Body of pancreas (tissue), 4 donors: Measurements from ENCODE around the gene DMD. TPM values are rescaled to one million over a fixed set of nuclear protein-coding genes. Genes with fewer than 3 reads are reported as not detected.

ENCODE experiments used
- ATAC-seq: fragments of 150-250 bp; one replicate; pipeline ENCODE4 v1.9.1; 2016
- DNase-seq, 4 donors: peaks; one replicate each; pipeline ENCODE4 v3.0.0-alpha.2; 2019
- H3K27ac ChIP-seq, 4 donors: fragments of 200-600 bp; sonication (generic); 1 replicate in 3 of 4; 2 replicates in 1 of 4; pipeline versions ENCODE4 v1.5.1 to v1.6.1; 2016 to 2019; ENCODE audit warnings: mild to moderate bottlenecking in 1 of 4, mixed read lengths in 1 of 4, moderate library complexity in 1 of 4
- H3K27me3 ChIP-seq, 2 donors: fragments of 200-600 bp; sonication (generic); one replicate each; pipeline ENCODE4 v1.6.0; 2016; ENCODE audit warnings: mild to moderate bottlenecking in 1 of 2
- H3K36me3 ChIP-seq, 2 donors: fragments of 200-600 bp; sonication (generic); replicated peaks in 1 of 2; 2 replicates each; pipeline ENCODE4 v1.5.1; 2016; ENCODE audit warnings: low read depth in 2 of 2; ENCODE audit not compliant: insufficient read depth in 1 of 2
- H3K4me1 ChIP-seq: fragments of 200-600 bp; sonication (generic); one replicate; pipeline ENCODE4 v1.6.0; 2016
- H3K4me3 ChIP-seq, 2 donors: fragments of 200-600 bp; sonication (generic); 1 replicate in 1 of 2; 2 replicates in 1 of 2; pipeline ENCODE4 v1.5.1; 2016 to 2019
- H3K9me3 ChIP-seq, 3 donors: fragments of 200-600 bp; sonication (generic); 1 replicate in 2 of 3; 2 replicates in 1 of 3; pipeline ENCODE4 v1.5.1; 2016
- POLR2A ChIP-seq, 3 donors: fragments of 450-650 bp; IDR thresholded peaks; one replicate each; pipeline ENCODE4 v1.6.1; 2016; ENCODE audit warnings: antibody characterized with exemption in 3 of 3, mild to moderate bottlenecking in 2 of 3
- WGBS, 2 donors: methylation state at CpG; one replicate each; pipeline ENCODE4 v1.1.5; 2017; 5-methylcytosine and 5-hydroxymethylcytosine counted together
- intact Hi-C: fragments of 100-400 bp; cut with DNase I; formaldehyde crosslinking; loops from one replicate; pipeline ENCODE4 v1.15.1; 2023
- total RNA-seq, 2 donors: library from RNA; depleted of rRNA; stranded (reverse); fragments of >200 nt; gene quantifications; one replicate each; pipeline ENCODE4 v1.1.0, GENCODE V29; 2016
- TF ChIP-seq, protein P1 (sequence below), 7 experiments: fragments of 450-650 bp in 4 of 7; fragments of 200-600 bp in 3 of 7; sonication (generic) in 3 of 7; IDR thresholded peaks; one replicate each; pipeline ENCODE4 v1.5.1; 2016 to 2019; ENCODE audit warnings: antibody characterized with exemption in 7 of 7

DMD gene
- total RNA-seq, 2 donors from 2014 or later, result 28.5 to 38.6 TPM

DNA sequence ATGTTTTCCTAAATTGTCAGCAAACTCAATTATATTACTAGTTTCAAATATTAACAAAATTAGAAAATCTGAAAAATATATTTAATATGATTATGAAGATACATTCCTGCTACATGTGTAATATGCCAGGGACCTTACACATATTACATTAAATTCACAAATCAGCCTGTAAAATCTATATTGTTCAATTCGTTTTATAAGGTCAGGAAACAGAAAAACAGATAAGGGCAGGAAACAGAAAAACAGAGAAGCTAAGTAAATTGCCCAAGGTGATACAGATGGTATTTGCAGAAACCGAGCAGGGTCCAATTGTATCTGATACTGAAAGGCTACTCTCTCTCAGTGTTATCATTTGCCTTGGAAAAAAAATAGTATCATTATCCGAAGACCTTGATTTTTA lies 739.0 kb downstream of the DMD start:
- no peak for ATAC-seq
- no peak overlapping the region for H3K27ac ChIP-seq
- no peak overlapping the region for H3K4me3 ChIP-seq
- H3K27me3 ChIP-seq, result no peaks in the 10 kb centered on the region
- H3K36me3 ChIP-seq, result no peaks in the 10 kb centered on the region
- H3K9me3 ChIP-seq, result no peaks in the 10 kb centered on the region
- WGBS, 2 donors, result 47 to 62% methylated on average over 3 of the region's 3 CpGs
- intact Hi-C loops, result no loop called here
- DNase-seq, result no peak
- H3K4me1 ChIP-seq, result no peaks in the 10 kb centered on the region
- no peak for TF ChIP-seq POLR2A (IDR thresholded peaks at IDR 0.05)
- TF ChIP-seq, protein P1, sequence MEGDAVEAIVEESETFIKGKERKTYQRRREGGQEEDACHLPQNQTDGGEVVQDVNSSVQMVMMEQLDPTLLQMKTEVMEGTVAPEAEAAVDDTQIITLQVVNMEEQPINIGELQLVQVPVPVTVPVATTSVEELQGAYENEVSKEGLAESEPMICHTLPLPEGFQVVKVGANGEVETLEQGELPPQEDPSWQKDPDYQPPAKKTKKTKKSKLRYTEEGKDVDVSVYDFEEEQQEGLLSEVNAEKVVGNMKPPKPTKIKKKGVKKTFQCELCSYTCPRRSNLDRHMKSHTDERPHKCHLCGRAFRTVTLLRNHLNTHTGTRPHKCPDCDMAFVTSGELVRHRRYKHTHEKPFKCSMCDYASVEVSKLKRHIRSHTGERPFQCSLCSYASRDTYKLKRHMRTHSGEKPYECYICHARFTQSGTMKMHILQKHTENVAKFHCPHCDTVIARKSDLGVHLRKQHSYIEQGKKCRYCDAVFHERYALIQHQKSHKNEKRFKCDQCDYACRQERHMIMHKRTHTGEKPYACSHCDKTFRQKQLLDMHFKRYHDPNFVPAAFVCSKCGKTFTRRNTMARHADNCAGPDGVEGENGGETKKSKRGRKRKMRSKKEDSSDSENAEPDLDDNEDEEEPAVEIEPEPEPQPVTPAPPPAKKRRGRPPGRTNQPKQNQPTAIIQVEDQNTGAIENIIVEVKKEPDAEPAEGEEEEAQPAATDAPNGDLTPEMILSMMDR (IDR thresholded peaks at IDR 0.05), result no peak

DNA sequence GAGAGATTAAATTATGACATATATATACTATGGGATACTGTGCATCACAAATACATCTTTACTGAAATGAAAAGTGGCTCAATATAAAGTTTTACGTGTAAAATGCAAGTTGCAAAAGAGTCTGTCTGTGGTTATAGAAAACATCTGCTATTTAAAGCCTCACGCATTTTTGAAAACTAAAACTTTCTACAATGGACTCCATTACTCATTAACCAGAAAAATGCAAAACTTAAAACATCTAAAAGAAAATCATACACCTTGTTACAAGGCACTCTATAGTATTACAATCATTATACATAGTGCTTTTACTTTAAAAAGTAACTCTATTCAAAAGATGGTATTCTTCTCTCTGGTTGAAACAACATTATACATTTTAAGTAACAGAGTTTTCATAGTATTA lies 755.6 kb downstream of the DMD start:
- TF ChIP-seq, protein P1 (IDR thresholded peaks at IDR 0.05), result no peak
- TF ChIP-seq POLR2A (IDR thresholded peaks at IDR 0.05), result no peak
- intact Hi-C loops, result no loop called here
- whole genome bisulfite sequencing, 2 donors, result 72 to 83% methylated on average over 2 of the region's 2 CpGs

DNA sequence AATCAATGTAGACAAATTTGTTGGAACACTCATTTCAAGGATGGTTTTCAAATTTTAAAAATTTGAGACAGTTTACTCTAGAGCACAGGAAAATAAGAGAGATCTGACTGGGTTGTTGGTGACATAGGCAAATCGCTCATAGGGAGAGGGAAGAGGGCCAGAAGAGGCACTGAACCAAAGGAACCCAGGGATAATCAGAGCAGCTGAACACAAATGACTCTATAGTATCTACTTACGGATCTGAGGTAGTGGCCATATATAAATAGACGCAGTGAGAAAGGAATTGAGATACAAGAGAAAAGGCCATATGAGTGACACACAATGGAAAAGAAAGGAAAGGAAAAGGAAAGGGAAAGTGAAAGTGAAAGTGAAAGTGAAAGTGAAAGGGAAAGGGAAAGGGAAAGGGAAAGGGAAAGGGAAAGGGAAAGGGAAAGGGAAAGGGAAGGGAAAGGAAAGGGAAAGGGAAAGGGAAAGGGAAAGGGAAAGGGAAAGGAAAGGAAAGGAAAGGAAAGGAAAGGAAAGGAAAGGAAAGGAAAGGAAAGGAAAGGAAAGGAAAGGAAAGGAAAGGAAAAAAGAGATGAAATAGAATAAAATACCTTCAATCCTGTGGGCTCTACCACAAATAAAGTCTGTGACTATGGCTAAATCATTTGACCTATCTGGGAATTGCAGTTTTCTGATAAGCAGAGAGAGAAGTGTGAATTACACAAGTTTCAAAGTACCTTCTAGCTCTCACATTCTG lies 759.2 kb downstream of the DMD start:
- TF ChIP-seq POLR2A (IDR thresholded peaks at IDR 0.05), result no peak
- TF ChIP-seq, protein P1 (IDR thresholded peaks at IDR 0.05), result no peak
- H3K27ac ChIP-seq, result no peak overlapping the region
- H3K36me3 ChIP-seq, result no peaks in the 10 kb centered on the region
- 77 to 81% methylated on average over 3 of the region's 3 CpGs for WGBS, 2 donors
- no peaks in the 10 kb centered on the region for H3K4me1 ChIP-seq
- intact Hi-C loops, result no loop called here
- DNase-seq (no peak), ATAC-seq (no peak)
- no peaks in the 10 kb centered on the region for H3K27me3 ChIP-seq
- H3K9me3 ChIP-seq, result no peaks in the 10 kb centered on the region
- no peak overlapping the region for H3K4me3 ChIP-seq

More for the DNA sequence above, 755.6 kb downstream of the DMD start:
- no peak overlapping the region for H3K27ac ChIP-seq
- no peaks in the 10 kb centered on the region for H3K4me1 ChIP-seq
- ATAC-seq (no peak), DNase-seq (no peak)
- H3K9me3 ChIP-seq, result no peaks in the 10 kb centered on the region
- H3K36me3 ChIP-seq, result no peaks in the 10 kb centered on the region
- no peaks in the 10 kb centered on the region for H3K27me3 ChIP-seq
- H3K4me3 ChIP-seq, result no peak overlapping the region

DNA sequence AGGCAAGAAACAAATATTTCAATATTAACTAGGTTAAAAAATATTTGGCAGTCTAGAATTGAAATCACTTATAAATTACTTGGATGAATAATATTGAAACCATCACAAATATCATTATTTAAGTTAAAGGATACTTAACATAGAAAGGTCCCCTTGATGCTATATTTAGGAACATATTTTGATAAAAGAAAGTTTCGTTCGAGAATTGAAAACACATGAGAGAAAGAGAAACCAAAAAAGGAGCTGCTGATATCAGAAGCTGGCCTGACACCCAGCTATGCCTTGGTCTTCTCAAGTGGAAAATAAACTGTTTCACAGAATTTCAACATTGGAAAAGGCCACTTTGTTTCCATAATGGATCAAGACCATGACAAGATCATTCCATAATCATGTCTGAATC lies 762.4 kb downstream of the DMD start:
- TF ChIP-seq POLR2A (IDR thresholded peaks at IDR 0.05), result no peak
- TF ChIP-seq, protein P1 (IDR thresholded peaks at IDR 0.05), result no peak

DNA sequence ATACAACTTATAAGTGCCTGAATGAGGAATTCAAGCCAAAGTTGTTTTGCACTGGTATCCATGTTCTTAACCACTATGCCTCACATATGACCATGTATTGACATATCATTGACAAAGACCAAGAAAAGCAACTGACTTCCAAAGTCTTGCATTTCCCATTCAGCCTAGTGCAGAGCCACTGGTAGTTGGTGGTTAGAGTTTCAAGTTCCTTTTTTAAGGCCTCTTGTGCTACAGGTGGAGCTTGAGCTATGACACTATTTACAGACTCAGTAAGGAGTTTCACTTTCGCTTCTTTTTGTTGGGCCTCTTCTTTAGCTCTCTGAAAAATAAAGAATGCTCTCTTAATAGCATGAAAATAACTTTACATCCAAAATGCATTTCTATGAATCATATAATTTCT lies 763.0 kb downstream of the DMD start:
- WGBS, 2 donors, result 63 to 77% methylated on average over 1 of the region's 1 CpG
- H3K4me1 ChIP-seq, result no peaks in the 10 kb centered on the region
- H3K4me3 ChIP-seq, result no peak overlapping the region
- H3K27ac ChIP-seq, result no peak overlapping the region
- H3K36me3 ChIP-seq, result no peaks in the 10 kb centered on the region
- H3K9me3 ChIP-seq, result no peaks in the 10 kb centered on the region
- H3K27me3 ChIP-seq, result no peaks in the 10 kb centered on the region
- ATAC-seq, result no peak
- intact Hi-C loops, result no loop called here
- TF ChIP-seq, protein P1 (IDR thresholded peaks at IDR 0.05), result no peak
- TF ChIP-seq POLR2A (IDR thresholded peaks at IDR 0.05), result no peak
- no peak for DNase-seq

More for the DNA sequence above, 762.4 kb downstream of the DMD start:
- ATAC-seq (no peak), DNase-seq (no peak)
- no peaks in the 10 kb centered on the region for H3K36me3 ChIP-seq
- WGBS, 2 donors, result 44 to 45% methylated on average over 2 of the region's 2 CpGs
- no peaks in the 10 kb centered on the region for H3K9me3 ChIP-seq
- H3K27ac ChIP-seq, result no peak overlapping the region
- intact Hi-C loops, result no loop called here
- H3K4me1 ChIP-seq, result no peaks in the 10 kb centered on the region
- H3K27me3 ChIP-seq, result no peaks in the 10 kb centered on the region
- no peak overlapping the region for H3K4me3 ChIP-seq
